GM10266 (cell line): ENCODE data around the gene C1QTNF8.
"Not testable (repeated sequence)": the region's sequence is repeated elsewhere in the genome, so short reads cannot be mapped to it uniquely, and the experiment has no call there.

Experiments used
- DNase-seq: peaks from one replicate; pipeline ENCODE4 v3.0.0; 2012; ENCODE audit errors: extremely low spot score
- CTCF ChIP-seq: IDR thresholded peaks from 2 replicates; pipeline ENCODE4 v1.5.1; 2012; ENCODE audit warnings: mild to moderate bottlenecking, low read depth; ENCODE audit not compliant: control insufficient read depth, insufficient read depth; ENCODE audit errors: missing control alignments

Gene C1QTNF8

GRCh38 chr16:1097156-1097555, 1.1 kb upstream of the C1QTNF8 start:
- TF ChIP-seq CTCF, result no peak
- no peak for DNase-seq

GRCh38 chr16:1095450-1096168, 435 bp downstream of the C1QTNF8 start:
- TF ChIP-seq CTCF, result no peak
- DNase-seq, result no peak

GRCh38 chr16:1094601-1095449, 1.2 kb downstream of the C1QTNF8 start:
- TF ChIP-seq CTCF, result no peak
- DNase-seq, result no peak

GRCh38 chr16:1094124-1094479, 1.9 kb downstream of the C1QTNF8 start:
- DNase-seq, result no peak
- no peak for TF ChIP-seq CTCF

GRCh38 chr16:1093284-1094123, 2.5 kb downstream of the C1QTNF8 start:
- TF ChIP-seq CTCF, result no peak

GRCh38 chr16:1092685-1093283, 3.3 kb downstream of the C1QTNF8 start:
- DNase-seq, result not testable (repeated sequence)

More at GRCh38 chr16:1093284-1094123, 2.5 kb downstream of the C1QTNF8 start:
- DNase-seq, result no peak

- no peak for TF ChIP-seq CTCF
- no peak for DNase-seq
These were observed 4.0 kb downstream of the C1QTNF8 start for GRCh38 chr16:1091992-1092552.
